Liver (tissue), 9 donors: Measurements from ENCODE around the gene ABCB6. TPM values are rescaled to one million over a fixed set of nuclear protein-coding genes. Genes with fewer than 3 reads are reported as not detected.

ENCODE experiments used
- DNase-seq: peaks from one replicate; pipeline ENCODE4 v3.0.0-alpha.2; 2017; ENCODE audit warnings: low spot score
- H3K27ac ChIP-seq, 2 donors: one replicate each; pipeline ENCODE4 v1.7.0; 2013; ENCODE audit warnings: inconsistent platforms in 2 of 2, low read length in 2 of 2, control low read depth in 1 of 2, low read depth in 1 of 2, mild to moderate bottlenecking in 1 of 2
- H3K27me3 ChIP-seq, 4 donors: one replicate each; pipeline versions ENCODE4 v1.6.1 to v1.7.0; 2013; ENCODE audit warnings: low read length in 3 of 4, inconsistent platforms in 1 of 4, mild to moderate bottlenecking in 1 of 4, moderate library complexity in 1 of 4; ENCODE audit not compliant: control insufficient read depth in 4 of 4, insufficient read depth in 4 of 4
- H3K36me3 ChIP-seq, 4 donors: one replicate each; pipeline versions ENCODE4 v1.6.1 to v1.7.0; 2013; ENCODE audit warnings: low read length in 3 of 4, mild to moderate bottlenecking in 3 of 4, low read depth in 1 of 4, moderate library complexity in 1 of 4; ENCODE audit not compliant: control insufficient read depth in 4 of 4, insufficient read depth in 3 of 4
- H3K4me1 ChIP-seq, 4 donors: one replicate each; pipeline versions ENCODE4 v1.6.1 to v1.7.0; 2013; ENCODE audit warnings: low read length in 3 of 4, mild to moderate bottlenecking in 3 of 4, moderate library complexity in 1 of 4; ENCODE audit not compliant: control insufficient read depth in 4 of 4, insufficient read depth in 4 of 4
- H3K4me3 ChIP-seq, 3 donors: one replicate each; pipeline versions ENCODE4 v1.6.1 to v1.7.0; 2013; ENCODE audit warnings: low read length in 3 of 3, control low read depth in 1 of 3, low read depth in 1 of 3, mild to moderate bottlenecking in 1 of 3
- H3K9ac ChIP-seq, 2 donors: one replicate each; pipeline ENCODE4 v1.7.0; 2013; ENCODE audit warnings: low read length in 2 of 2, mild to moderate bottlenecking in 2 of 2, moderate library complexity in 2 of 2, control low read depth in 1 of 2, low read depth in 1 of 2
- H3K9me3 ChIP-seq, 4 donors: one replicate each; pipeline versions ENCODE4 v1.6.1 to v1.7.0; 2013; ENCODE audit warnings: low read length in 3 of 4; ENCODE audit not compliant: control insufficient read depth in 4 of 4
- ATF3 ChIP-seq: IDR thresholded peaks from 2 replicates; pipeline ENCODE4 v1.6.1; 2016; ENCODE audit warnings: antibody characterized with exemption
- EGR1 ChIP-seq, 2 donors: IDR thresholded peaks; 2 replicates each; pipeline ENCODE4 v1.6.1; 2016 to 2018; ENCODE audit warnings: antibody characterized with exemption in 2 of 2, low read depth in 2 of 2
- FOXA1 ChIP-seq: IDR thresholded peaks from 2 replicates; pipeline ENCODE4 v1.6.1; 2016; ENCODE audit warnings: antibody characterized with exemption
- FOXA2 ChIP-seq: IDR thresholded peaks from 2 replicates; pipeline ENCODE4 v1.6.1; 2016; ENCODE audit warnings: antibody characterized with exemption
- GABPA ChIP-seq, 2 donors: IDR thresholded peaks in 1 of 2; conservative IDR thresholded peaks in 1 of 2; 2 replicates each; pipeline ENCODE4 v1.6.1; 2016; ENCODE audit warnings: antibody characterized with exemption in 2 of 2, mild to moderate bottlenecking in 1 of 2, moderate library complexity in 1 of 2
- HNF4A ChIP-seq, 2 donors: conservative IDR thresholded peaks; 2 replicates each; pipeline ENCODE4 v1.6.1; 2016; ENCODE audit warnings: antibody characterized with exemption in 2 of 2, mild to moderate bottlenecking in 2 of 2
- HNF4G ChIP-seq: IDR thresholded peaks from 2 replicates; pipeline ENCODE4 v1.6.1; 2016; ENCODE audit warnings: antibody characterized with exemption
- JUND ChIP-seq, 2 donors: IDR thresholded peaks; 2 replicates each; pipeline ENCODE4 v1.6.1; 2016; ENCODE audit warnings: antibody characterized with exemption in 2 of 2
- NR2F2 ChIP-seq: IDR thresholded peaks from 2 replicates; pipeline ENCODE4 v1.6.1; 2016; ENCODE audit warnings: antibody characterized with exemption
- RAD21 ChIP-seq, 2 donors: IDR thresholded peaks; 2 replicates each; pipeline ENCODE4 v1.6.1; 2016; ENCODE audit warnings: antibody characterized with exemption in 2 of 2, mild to moderate bottlenecking in 2 of 2
- REST ChIP-seq: IDR thresholded peaks from 2 replicates; pipeline ENCODE4 v1.6.1; 2016; ENCODE audit warnings: antibody characterized with exemption, mild to moderate bottlenecking
- RXRA ChIP-seq, 2 donors: IDR thresholded peaks; 2 replicates each; pipeline ENCODE4 v1.6.1; 2017 to 2018; ENCODE audit warnings: antibody characterized with exemption in 2 of 2, mild to moderate bottlenecking in 1 of 2
- SP1 ChIP-seq: IDR thresholded peaks from 2 replicates; pipeline ENCODE4 v1.6.1; 2018; ENCODE audit warnings: antibody characterized with exemption, mild to moderate bottlenecking
- TAF1 ChIP-seq: conservative IDR thresholded peaks from 2 replicates; pipeline ENCODE4 v1.6.1; 2016; ENCODE audit warnings: antibody characterized with exemption, mild to moderate bottlenecking
- YY1 ChIP-seq: IDR thresholded peaks from 2 replicates; pipeline ENCODE4 v1.6.1; 2016; ENCODE audit warnings: antibody characterized with exemption, mild to moderate bottlenecking
- ZBTB33 ChIP-seq: IDR thresholded peaks from 2 replicates; pipeline ENCODE4 v1.6.1; 2016; ENCODE audit warnings: antibody characterized with exemption
- WGBS: extraction: QIAGEN DNeasy Blood & Tissue Kit; methylation state at CpG from one replicate; pipeline ENCODE4 v1.1.7; 2013; 5-methylcytosine and 5-hydroxymethylcytosine counted together
- polyA plus RNA-seq, 2 donors: library from polyadenylated mRNA; stranded (reverse) in 1 of 2; unstranded in 1 of 2; fragments of 200-250 nt in 1 of 2; fragments of >200 nt in 1 of 2; fragmentation: Nextera tagmentation in 1 of 2; extraction: Ambion mirVana in 1 of 2; gene quantifications; one replicate each; pipeline versions ENCODE4 v1.2.1 to v1.2.3, GENCODE V29; 2013 to 2015
- total RNA-seq, 2 donors: library from RNA; depleted of rRNA; stranded (reverse); fragments of >200 nt; gene quantifications; one replicate each; pipeline ENCODE4 v1.2.3, GENCODE V29; 2014
- TF ChIP-seq, protein P1 (sequence below): IDR thresholded peaks from 2 replicates; pipeline ENCODE4 v1.6.1; 2016; ENCODE audit warnings: antibody characterized with exemption
- TF ChIP-seq, protein P2 (sequence below): fragments of 150-350 bp; IDR thresholded peaks from 2 replicates; pipeline ENCODE4 v1.5.1; 2017; ENCODE audit warnings: improper control_type of control experiment, low read depth, low read length; ENCODE audit not compliant: missing input control
- donor health status: healthy.
- donor health status: healthy.
- donor health status: healthy.
- donor health status: healthy.
- donor health status: healthy.

Gene ABCB6
- total and polyA plus RNA-seq, 4 donors: 19.0 to 96.1 (median 47.8) TPM

- Histone ChIP-seq H3K9me3 (no peaks in the 10 kb centered on the region), H3K27me3 (no peaks in the 10 kb centered on the region), H3K4me1 (peaks cover 5 to 25% (median 18%) of the 10 kb centered on the region in 4 donors), H3K27ac (no peak overlapping the region), H3K4me3 (no peak overlapping the region), H3K36me3 (peaks cover 10 to 29% (median 11%) of the 10 kb centered on the region in 4 donors), H3K9ac (no peak overlapping the region)
- TF ChIP-seq NR2F2: no peak
- TF ChIP-seq EGR1 (IDR thresholded peaks at IDR 0.05; ENCODE audit: low read depth in 2 of 2): no peak
- no peak for TF ChIP-seq SP1
- TF ChIP-seq REST: no peak
- no peak for TF ChIP-seq FOXA2
- TF ChIP-seq HNF4A (conservative IDR thresholded peaks at IDR 0.05): no peak
- TF ChIP-seq JUND (IDR thresholded peaks at IDR 0.05): no peak
- no peak for TF ChIP-seq ZBTB33
- TF ChIP-seq HNF4G: no peak
- TF ChIP-seq RAD21 (IDR thresholded peaks at IDR 0.05): no peak
- no peak for TF ChIP-seq YY1
- TF ChIP-seq FOXA1: no peak
- DNase-seq: no peak
- 97% methylated on average over 6 of the region's 6 CpGs for WGBS
Measured at GRCh38 chr2:219214786-219215185, 4.0 kb downstream of the ABCB6 start.

DNA sequence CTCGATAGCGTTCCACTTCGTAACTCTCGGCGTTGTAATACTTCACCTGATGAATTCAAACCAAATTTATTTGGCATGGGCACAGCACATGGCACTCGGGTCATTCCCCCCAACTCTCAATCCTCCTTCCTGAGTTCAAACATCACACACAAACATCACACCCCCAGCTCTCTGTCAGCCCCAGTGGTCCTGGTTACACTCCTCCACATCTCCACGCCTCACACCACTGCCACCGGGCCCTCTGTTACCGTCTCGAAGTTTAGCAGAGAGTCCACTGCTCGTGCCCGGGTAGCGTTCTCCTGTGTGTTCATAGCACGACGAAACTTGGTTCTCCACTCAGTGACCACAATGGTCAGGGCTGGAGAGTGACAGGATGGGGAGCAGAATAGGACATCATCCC lies 4.6 kb downstream of the ABCB6 start:
- Histone ChIP-seq H3K36me3 (peaks cover 11 to 32% (median 15%) of the 10 kb centered on the region in 4 donors), H3K27ac (no peak overlapping the region), H3K9ac (no peak overlapping the region), H3K4me3 (no peak overlapping the region), H3K9me3 (no peaks in the 10 kb centered on the region), H3K4me1 (peaks cover 1 to 19% (median 12%) of the 10 kb centered on the region in 4 donors), H3K27me3 (no peaks in the 10 kb centered on the region)
- WGBS: 97% methylated on average over 15 of the region's 15 CpGs
- TF ChIP-seq GABPA (IDR thresholded peaks at IDR 0.05 in 1 of 2, conservative IDR thresholded peaks at IDR 0.05 in 1 of 2): no peak
- TF ChIP-seq FOXA1: no peak
- no peak for TF ChIP-seq SP1
- TF ChIP-seq, protein P1, sequence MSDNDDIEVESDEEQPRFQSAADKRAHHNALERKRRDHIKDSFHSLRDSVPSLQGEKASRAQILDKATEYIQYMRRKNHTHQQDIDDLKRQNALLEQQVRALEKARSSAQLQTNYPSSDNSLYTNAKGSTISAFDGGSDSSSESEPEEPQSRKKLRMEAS: no peak
- TF ChIP-seq EGR1 (IDR thresholded peaks at IDR 0.05; ENCODE audit: low read depth in 2 of 2): no peak
- no peak for TF ChIP-seq HNF4A (conservative IDR thresholded peaks at IDR 0.05)
- no peak for TF ChIP-seq REST
- no peak for TF ChIP-seq ATF3
- TF ChIP-seq HNF4G: no peak
- no peak for TF ChIP-seq YY1
- no peak for TF ChIP-seq FOXA2
- no peak for TF ChIP-seq ZBTB33
- TF ChIP-seq RXRA (IDR thresholded peaks at IDR 0.05): no peak
- TF ChIP-seq, protein P2, sequence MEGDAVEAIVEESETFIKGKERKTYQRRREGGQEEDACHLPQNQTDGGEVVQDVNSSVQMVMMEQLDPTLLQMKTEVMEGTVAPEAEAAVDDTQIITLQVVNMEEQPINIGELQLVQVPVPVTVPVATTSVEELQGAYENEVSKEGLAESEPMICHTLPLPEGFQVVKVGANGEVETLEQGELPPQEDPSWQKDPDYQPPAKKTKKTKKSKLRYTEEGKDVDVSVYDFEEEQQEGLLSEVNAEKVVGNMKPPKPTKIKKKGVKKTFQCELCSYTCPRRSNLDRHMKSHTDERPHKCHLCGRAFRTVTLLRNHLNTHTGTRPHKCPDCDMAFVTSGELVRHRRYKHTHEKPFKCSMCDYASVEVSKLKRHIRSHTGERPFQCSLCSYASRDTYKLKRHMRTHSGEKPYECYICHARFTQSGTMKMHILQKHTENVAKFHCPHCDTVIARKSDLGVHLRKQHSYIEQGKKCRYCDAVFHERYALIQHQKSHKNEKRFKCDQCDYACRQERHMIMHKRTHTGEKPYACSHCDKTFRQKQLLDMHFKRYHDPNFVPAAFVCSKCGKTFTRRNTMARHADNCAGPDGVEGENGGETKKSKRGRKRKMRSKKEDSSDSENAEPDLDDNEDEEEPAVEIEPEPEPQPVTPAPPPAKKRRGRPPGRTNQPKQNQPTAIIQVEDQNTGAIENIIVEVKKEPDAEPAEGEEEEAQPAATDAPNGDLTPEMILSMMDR: no peak
- no peak for TF ChIP-seq NR2F2
- no peak for TF ChIP-seq RAD21 (IDR thresholded peaks at IDR 0.05)
- no peak for TF ChIP-seq TAF1
- no peak for TF ChIP-seq JUND (IDR thresholded peaks at IDR 0.05)
- no peak for DNase-seq
